CD4-positive, alpha-beta T cell treated with Interleukin-6 for 4 hours (primary cell): ENCODE data around the gene VPS8.
"Not testable (repeated sequence)": the region's sequence is repeated elsewhere in the genome, so short reads cannot be mapped to it uniquely, and the experiment has no call there.

ENCODE experiments used
- DNase-seq: peaks from one replicate; pipeline ENCODE4 v3.0.0-alpha.2; 2020; ENCODE audit warnings: mixed read lengths

Gene VPS8

GRCh38 chr3:184927796-184928315, 115.9 kb downstream of the VPS8 start:
- DNase-seq, result no peak

DNA sequence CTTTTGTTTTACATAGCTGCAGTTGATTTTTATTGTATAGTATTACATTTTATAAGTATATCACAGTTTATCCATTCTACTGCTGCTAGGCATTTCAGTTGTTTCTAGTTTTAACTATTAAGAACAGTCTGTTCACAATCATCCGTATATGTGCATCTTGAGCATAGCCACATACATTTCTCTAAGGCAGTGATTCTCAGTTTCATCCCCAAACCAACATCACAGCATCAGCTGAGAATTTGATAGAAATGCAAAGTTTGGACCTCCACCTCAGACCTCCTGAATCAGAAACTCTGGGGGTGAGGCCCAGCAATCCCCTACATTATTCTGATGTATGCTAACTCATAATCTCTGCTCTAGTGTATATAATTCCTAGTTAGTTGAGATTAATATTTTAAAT, 120.8 kb downstream of the VPS8 start:
- no peak for DNase-seq

DNA sequence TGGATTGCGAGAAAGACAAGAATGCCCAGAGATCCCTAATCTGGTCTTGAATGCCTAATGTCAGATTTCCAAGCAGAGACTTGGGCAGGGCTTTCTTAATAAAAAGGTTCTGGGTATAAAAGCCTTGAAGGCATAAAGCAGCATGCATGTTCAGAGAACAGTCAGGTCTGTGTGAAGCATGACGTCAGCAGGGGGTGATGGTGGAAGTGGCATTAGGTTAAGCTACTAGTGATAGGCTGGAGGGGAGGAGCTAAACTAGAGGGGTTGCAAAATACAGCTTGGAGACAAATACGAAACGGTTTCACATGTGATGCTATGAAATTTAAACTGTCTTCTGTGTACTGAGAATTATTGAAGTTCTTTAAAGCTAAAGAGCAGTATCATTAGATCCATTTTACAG, 125.6 kb downstream of the VPS8 start:
- no peak for DNase-seq

- DNase-seq, result no peak
Measured at GRCh38 chr3:184941408-184941807, 129.4 kb downstream of the VPS8 start.

- no peak for DNase-seq
Measured at GRCh38 chr3:184942735-184943134, 130.8 kb downstream of the VPS8 start.

DNA sequence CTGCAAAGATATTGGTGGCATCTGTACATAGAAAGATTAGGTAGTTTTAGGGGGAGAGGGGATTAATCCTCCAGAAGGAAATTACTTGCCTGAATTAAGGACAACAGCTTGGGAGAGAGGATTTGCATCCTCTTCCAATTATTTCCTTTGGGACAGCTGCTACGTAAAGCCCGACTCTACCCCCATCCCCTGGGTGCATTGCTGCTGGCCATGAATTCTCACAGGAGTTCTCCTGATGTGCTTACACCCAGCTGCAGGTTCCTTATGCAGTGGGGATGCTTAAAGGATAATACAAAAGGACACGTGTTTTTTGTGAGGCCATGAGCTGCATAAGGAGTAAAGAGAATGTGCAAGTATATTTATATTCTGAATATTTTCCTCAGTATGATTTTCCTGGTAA, 132.3 kb downstream of the VPS8 start:
- DNase-seq, result no peak

GRCh38 chr3:184945886-184946625, 134.1 kb downstream of the VPS8 start:
- DNase-seq, result no peak

GRCh38 chr3:184946917-184947316, 135.0 kb downstream of the VPS8 start:
- DNase-seq, result no peak

DNA sequence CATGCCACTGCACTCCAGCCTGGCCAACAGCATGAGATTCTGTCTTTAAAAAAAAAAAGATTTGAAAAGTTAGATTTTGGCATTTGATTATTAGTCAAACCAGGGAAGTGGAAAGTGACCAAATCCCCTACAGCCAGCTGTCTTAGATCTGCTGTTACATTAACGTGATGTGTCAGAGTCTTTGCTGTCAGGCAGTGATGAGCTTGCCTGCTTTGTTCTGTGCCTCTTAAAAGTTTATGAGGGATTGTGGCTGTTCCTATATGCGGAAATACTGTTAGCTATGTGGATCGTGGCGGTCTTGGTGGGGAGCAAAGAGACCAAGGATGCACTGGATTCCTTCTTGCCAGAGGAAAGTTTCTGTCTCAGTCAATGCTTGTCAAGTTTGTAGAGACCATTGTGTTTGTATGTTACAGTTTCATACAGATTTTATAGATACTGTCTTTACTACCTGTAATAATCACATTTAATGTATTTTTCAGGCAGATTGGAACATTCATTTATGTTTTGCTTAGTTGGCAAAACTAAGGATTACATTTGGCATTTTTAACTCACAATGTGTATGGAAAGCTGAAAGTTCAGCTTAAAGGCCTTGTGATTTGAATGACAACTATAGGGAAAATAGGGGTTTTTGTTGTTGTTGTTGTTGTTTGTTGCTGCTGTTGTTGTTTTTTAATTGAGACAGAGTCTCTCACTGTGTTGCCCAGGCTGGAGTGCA, 137.4 kb downstream of the VPS8 start:
- DNase-seq, result no peak

DNA sequence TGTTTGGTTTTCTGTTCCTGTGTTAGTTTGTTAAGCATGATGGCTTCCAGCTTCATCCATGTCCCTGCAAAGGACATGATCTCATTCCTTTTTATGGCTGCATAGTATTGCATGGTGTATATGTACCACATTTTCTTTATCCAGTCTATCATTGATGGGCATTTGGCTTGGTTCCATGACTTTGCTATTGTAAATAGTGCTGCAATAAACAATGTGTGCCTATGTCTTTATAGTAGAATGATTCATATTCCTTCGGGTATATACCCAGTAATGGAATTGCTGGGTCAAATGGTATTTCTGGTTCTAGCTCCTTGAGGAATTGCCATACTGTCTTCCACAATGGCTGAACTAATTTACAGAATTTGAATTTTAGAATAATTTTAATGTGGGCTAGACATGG, 138.8 kb downstream of the VPS8 start:
- DNase-seq, result not testable (repeated sequence)

GRCh38 chr3:184952671-184953070, 140.7 kb downstream of the VPS8 start:
- no peak for DNase-seq

DNA sequence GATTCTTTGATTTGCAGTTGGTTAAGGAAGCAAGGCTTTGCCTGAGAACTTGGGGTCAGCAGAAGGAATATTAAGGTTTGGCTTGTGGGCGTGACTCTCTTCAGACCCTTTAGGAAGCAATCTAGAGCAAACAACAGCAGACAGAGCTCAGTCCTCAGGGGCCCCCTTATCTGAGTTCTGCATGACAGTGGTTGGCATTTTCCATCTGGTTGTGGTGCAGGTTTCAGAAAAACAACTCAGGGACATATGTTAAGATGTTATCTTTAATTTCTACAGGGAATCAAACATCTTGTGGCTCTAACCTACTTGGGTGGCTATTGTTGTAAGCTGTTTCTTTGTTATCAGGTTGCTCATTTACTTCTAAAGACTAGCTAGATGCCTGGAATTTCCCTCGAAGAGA, 141.4 kb downstream of the VPS8 start:
- no peak for DNase-seq

- DNase-seq, result no peak
Measured at GRCh38 chr3:184954251-184954650, 142.3 kb downstream of the VPS8 start.

DNA sequence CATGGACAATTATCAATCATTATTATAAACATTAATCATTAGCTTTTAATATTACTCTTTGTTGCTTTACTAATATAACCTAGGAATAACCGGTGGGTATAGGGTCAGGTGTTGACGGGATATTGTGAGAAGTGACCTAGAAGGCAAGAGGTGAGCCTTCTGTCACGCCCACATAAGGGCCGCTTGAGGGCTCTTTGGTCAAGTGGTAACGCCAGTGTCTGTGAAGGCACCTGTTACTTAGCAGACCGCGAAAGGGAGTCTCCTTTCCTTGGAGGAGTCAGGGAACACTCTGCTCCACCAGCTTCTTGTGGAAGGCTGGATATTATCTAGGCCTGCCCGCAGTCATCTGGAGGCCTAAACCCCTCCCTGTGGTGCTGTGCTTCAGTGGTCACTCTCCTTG, 142.9 kb downstream of the VPS8 start:
- not testable (repeated sequence) for DNase-seq

DNA sequence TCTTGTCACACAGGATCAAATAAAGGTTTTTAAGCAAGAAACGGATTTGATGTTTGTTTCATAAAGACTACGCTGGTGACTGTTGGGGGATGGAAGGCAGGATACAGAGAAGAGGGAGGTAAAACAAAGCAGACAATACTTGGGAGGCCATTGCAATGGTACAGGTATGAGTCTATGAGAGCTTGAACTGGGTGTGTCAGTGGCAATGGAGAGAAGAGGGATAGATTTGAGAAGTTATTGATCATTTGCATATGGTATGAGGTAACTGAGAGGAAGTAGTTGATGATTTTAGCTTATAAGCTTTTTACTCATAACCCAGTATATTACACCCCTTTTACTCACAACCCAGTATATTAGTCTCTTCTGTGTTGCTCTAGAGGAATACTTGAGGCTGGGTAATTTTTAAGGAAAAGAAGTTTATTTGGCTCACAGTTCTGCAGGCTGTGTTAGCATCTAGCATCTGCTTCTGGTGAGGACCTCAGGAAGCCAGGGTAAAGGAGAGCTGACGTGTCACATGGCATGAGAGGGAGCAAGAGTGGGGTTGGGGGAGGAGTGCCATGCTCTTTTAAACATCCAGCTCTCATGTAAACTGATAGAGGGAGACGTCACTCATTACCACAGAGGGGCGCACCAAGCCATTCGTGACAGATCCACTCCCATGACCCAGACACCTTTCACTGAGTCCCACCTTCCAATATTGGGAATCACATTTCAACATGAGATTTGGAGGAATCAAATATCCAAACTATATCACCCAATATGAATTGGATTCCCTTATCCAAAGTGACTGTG, 153.9 kb downstream of the VPS8 start:
- no peak for DNase-seq

DNA sequence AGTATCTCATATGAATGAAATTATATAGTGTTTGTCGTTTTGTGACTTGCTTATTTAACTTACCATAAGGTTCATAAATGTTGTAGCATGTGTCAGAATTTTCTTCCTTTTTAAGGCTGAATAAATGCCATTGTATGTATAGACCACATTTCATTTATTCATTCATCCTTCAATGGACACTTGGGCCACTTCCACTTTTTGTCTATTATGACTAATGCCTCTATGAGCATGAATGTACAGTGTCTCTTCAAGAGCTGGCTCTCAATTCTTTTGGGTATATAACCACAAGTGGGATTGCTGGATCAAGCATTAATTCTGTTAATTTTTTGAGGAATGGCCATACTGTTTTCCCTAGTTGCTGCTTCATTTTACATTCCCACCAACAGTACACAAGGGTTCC, 156.1 kb downstream of the VPS8 start:
- no peak for DNase-seq

DNA sequence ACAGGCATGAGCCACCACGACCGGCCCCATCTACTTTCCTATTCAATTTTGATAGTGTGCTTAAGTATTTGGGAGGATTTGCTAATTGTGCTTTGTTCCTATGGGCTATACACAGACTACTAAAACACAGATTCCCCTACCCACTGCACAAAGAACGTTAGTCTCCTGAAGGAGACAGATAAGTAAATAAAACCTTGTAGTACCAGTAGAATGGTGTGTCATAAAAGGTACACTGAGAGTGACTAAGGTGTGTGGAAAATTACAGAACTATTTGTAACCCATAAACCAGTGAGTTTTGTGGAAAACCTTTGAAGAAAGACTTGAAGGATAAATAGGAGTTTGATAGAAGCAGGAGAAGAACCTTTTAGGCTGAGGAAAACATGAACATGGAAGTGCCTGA, 158.2 kb downstream of the VPS8 start:
- no peak for DNase-seq

DNA sequence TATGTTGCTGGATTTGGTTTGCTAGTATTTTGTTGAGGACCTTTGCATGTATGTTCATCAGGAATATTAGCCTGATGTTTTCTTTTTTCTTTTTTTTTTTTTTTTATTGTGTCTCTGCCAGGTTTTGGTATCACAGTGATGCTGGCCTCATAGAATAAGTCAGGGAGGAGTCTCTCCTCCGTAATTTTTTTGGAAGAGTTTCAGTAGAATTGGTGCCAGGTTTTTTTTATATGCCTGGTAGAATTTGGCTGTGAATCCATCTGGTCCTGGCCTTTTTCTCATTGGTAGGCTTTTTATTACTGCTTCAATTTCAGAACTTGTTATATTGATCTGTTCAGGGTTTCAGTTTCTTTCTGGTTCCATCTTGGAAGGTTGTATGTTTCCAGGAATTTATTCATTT, 165.8 kb downstream of the VPS8 start:
- no peak for DNase-seq

GRCh38 chr3:184981071-184981470, 169.1 kb downstream of the VPS8 start:
- no peak for DNase-seq

GRCh38 chr3:184982076-184982475, 170.1 kb downstream of the VPS8 start:
- DNase-seq, result no peak

- DNase-seq, result no peak
Measured at GRCh38 chr3:184985586-184985985, 173.6 kb downstream of the VPS8 start.

DNA sequence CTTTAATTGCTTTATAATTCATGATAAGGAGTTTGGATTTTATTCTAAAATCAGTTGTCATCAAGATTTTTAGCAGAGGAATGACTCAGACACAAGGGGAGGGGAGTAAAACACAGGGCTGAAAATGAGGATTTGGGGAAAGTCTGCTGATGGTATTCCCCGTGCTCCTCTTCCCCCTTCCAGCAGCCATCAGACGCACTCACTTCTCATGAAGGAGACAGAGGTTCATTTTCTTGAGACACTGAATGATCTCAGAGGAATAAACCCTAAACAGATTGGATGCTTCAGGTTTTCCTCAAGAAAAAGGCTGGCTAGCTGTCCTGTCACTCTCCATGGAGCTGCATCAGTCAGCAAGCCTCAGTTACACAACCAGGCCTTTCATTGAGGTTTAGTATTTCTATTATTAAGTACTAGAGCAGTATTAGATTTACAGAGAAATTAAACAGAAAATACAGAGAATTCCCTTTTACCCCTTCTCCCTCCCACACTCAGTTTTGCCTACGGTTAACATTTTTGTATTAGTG, 174.5 kb downstream of the VPS8 start:
- DNase-seq, result no peak

DNA sequence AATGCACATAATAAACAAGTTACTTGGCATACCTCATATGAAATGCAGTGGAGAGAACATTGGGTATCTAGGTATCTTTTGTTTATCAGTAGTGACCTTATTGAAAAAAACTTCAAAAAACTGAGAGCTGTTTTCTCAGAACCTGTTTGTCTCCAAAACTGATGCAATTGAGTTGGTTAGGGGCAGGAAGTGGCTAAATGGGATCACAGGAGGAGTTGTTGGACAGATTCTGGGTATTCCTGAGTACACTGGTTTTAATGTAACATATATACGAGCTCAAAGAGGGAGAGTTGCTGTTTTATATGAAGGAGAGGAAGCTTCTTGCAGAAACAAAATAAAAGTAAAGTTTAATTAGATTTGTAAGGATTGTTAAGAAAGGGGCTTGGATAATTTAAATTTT, 181.4 kb downstream of the VPS8 start:
- no peak for DNase-seq
